ENCODE data around the gene ACVR1.

ACVR1 gene

DNA sequence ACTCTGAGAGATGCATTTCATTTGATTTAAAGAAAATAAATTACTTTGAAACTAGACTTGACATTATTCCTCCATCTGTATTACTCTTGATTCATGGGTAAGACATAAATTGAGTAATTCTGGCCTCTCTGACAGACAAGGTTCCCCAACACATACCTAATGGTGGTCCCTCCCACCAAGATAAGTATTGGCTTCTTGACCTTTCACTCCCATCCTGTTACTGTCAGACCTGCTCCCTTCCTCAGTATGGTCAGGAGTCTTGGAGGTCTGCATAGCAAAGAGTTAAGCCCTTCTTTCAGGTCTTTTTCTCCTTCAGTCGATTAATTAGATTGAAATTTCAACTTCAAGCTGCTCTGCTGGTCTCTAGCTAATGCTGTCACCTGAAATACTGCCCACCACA is 42.2 kb upstream of the ACVR1 start:
- TF ChIP-seq, protein P1, sequence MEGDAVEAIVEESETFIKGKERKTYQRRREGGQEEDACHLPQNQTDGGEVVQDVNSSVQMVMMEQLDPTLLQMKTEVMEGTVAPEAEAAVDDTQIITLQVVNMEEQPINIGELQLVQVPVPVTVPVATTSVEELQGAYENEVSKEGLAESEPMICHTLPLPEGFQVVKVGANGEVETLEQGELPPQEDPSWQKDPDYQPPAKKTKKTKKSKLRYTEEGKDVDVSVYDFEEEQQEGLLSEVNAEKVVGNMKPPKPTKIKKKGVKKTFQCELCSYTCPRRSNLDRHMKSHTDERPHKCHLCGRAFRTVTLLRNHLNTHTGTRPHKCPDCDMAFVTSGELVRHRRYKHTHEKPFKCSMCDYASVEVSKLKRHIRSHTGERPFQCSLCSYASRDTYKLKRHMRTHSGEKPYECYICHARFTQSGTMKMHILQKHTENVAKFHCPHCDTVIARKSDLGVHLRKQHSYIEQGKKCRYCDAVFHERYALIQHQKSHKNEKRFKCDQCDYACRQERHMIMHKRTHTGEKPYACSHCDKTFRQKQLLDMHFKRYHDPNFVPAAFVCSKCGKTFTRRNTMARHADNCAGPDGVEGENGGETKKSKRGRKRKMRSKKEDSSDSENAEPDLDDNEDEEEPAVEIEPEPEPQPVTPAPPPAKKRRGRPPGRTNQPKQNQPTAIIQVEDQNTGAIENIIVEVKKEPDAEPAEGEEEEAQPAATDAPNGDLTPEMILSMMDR (IDR thresholded peaks at IDR 0.05), result no peak
- Histone ChIP-seq H3K27ac (no peak overlapping the region), H3K4me3 (no peak overlapping the region)
- no peak for DNase-seq (ENCODE audit: low spot score)

DNA sequence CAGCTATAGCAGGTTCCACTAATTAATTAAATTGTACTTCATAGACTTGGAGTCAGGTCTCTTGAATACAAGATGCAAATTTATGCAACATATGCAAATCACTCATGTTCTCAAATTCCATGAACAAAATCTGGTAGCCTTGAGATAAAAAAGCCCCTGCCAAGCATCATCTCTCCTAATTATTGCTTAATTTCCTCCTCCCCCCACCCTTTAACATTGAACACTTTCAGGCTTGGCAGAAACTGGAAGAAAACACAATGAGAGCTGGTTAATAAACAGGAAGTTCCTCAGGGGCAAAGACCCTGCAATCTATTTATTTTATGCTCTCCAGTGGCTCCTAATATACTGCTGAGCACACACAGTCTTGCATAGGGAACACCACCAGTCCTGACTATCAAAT is 35.6 kb upstream of the ACVR1 start:
- no peak for DNase-seq (ENCODE audit: low spot score)
- Histone ChIP-seq H3K4me3 (no peak overlapping the region), H3K27ac (no peak overlapping the region)
- TF ChIP-seq, protein P1 (IDR thresholded peaks at IDR 0.05), result no peak

DNA sequence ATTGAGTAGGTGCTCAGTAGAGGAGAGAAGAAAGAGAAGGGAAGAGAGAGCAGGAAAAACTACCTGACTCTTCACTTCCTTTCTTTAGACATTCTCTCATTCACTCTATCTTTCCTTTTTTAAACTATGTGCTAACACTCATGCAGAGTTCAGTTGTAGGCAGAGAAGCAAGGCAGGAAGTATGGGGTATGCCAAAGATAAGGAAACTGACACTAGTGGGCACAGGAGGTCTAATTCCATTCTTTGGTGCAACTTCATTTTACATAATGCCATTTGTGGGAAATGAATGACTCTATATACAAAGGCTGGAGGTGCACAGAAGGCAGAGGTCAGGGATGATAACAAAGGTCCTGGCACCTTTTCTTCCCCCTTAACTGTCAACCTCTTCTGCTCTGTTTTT is 35.1 kb upstream of the ACVR1 start:
- no peak for DNase-seq (ENCODE audit: low spot score)
- TF ChIP-seq, protein P1 (IDR thresholded peaks at IDR 0.05), result no peak
- H3K27ac ChIP-seq, result no peak overlapping the region
- no peak overlapping the region for H3K4me3 ChIP-seq

DNA sequence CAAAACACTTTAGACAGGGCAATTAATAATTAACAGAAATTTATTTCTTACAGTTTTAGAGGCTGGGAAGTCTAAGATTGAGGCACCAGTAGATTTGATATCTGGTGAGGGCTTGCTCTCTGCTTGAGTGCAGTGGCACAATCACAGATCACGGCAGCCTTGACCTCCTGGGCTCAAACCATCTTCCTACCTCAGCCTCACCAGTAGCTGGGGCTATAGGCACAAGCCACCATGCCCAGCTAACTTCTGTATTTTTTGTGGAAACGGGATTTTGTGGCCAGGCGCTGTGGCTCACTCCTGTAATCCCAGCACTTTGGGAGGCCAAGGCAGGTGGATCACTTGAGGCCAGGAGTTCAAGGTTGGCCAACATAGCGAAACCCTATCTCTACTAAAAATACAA is 29.0 kb upstream of the ACVR1 start:
- TF ChIP-seq, protein P1 (IDR thresholded peaks at IDR 0.05), result no peak
- no peak for DNase-seq (ENCODE audit: low spot score)
- no peak overlapping the region for H3K27ac ChIP-seq
- no peak overlapping the region for H3K4me3 ChIP-seq

DNA sequence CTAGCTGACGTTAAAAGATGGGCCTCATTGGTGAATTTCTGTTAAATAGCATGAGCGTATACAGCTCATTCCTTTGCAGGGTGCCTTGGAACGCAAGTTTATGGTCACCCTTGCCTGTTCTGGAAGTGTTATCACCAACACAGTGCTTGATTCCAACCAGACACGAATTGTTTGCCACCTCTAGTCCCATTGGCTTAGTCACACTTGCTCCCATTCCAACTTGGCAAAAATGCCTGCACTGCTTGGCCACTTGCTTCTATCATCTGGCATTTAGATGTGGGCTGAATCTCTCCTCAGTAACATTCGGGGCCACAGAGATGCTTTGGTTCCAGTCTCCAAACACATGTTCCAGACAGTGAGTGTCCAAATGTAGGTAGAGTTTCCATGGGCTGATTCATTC is 27.5 kb upstream of the ACVR1 start:
- no peak overlapping the region for H3K27ac ChIP-seq

DNA sequence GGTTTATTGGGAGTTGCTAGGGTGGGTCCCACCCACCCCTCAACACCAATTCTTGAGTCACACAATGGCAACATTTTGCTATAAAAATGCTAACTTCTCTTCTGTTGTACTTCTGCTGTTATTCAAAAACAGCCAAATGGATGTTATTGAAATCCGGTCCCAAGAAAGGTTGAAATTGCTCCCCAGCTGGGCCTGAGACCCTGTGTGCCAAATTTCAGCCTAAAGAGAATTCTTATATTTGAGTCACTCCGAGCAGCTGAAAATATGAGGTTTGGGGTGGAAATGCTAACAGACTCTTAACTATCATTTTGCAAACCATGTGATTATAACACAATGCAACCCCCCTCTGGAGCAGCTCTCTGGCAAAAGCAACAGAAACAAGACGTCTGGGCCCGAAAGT is 27.0 kb upstream of the ACVR1 start:
- TF ChIP-seq, protein P1 (IDR thresholded peaks at IDR 0.05), result no peak
- H3K4me3 ChIP-seq, result no peak overlapping the region
- no peak overlapping the region for H3K27ac ChIP-seq
- no peak for DNase-seq (ENCODE audit: low spot score)

More for the DNA sequence above, 27.5 kb upstream of the ACVR1 start:
- no peak overlapping the region for H3K4me3 ChIP-seq
- no peak for DNase-seq (ENCODE audit: low spot score)
- TF ChIP-seq, protein P1 (IDR thresholded peaks at IDR 0.05), result no peak

DNA sequence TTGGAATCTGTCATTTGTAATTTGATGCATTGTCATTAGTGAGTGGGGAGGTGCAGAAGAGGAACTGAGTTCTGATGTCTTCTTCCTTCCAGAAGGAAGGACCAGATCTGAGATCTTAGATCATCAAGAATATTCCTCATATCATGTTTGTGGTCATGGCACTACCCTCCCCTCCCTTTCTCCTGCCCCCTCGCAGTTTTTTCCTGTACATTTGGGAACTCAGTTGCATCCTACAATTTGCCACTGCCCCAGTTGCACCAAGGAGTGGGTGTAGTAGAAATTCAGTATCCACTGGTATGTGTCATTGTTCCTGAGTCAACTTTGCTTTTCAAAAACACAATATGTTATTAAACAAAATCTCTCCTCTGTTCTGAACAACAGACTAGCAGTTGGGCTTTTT is 26.6 kb upstream of the ACVR1 start:
- no peak overlapping the region for H3K27ac ChIP-seq
- no peak overlapping the region for H3K4me3 ChIP-seq
- no peak for DNase-seq (ENCODE audit: low spot score)
- TF ChIP-seq, protein P1 (IDR thresholded peaks at IDR 0.05), result no peak
